ENCODE results near the gene RHOJ. TPM values are rescaled to one million over a fixed set of nuclear protein-coding genes. Genes with fewer than 3 reads are reported as not detected.

Gene RHOJ
- total and polyA plus RNA-seq, 8 donors, result 1.5 to 6.7 (median 3.2) TPM

GRCh38 chr14:63248211-63248610, 44.0 kb downstream of the RHOJ start:
- no peaks in the 10 kb centered on the region for H3K36me3 ChIP-seq
- no peaks in the 10 kb centered on the region for H3K4me1 ChIP-seq
- intact Hi-C loops (cut with DNase I), result no loop called here
- no peak for TF ChIP-seq CTCF (IDR thresholded peaks at IDR 0.05)
- H3K4me3 ChIP-seq, result no peak overlapping the region
- FAIRE-seq (peak; percentile 80), DNase-seq (no peak), ATAC-seq (peak in 1 of 4 donors; percentile 18)
- no peaks in the 10 kb centered on the region for H3K9me3 ChIP-seq
- H3K27ac ChIP-seq, result no peak overlapping the region
- 47 to 68% methylated on average over 1 of the region's 1 CpG for WGBS, 2 donors
- no peaks in the 10 kb centered on the region for H3K27me3 ChIP-seq

- 44 to 45% methylated on average over 2 of the region's 2 CpGs for WGBS, 2 donors
- Histone ChIP-seq H3K27me3 (no peaks in the 10 kb centered on the region), H3K27ac (no peak overlapping the region), H3K4me3 (no peak overlapping the region), H3K4me1 (no peaks in the 10 kb centered on the region), H3K9me3 (no peaks in the 10 kb centered on the region), H3K36me3 (no peaks in the 10 kb centered on the region)
- FAIRE-seq, result no peak
- intact Hi-C loops (cut with DNase I), result no loop called here
- no peak for TF ChIP-seq CTCF (IDR thresholded peaks at IDR 0.05)
- ATAC-seq, result no peak
- DNase-seq, result no peak
Observed at GRCh38 chr14:63249092-63249491, 44.8 kb downstream of the RHOJ start.

- Histone ChIP-seq H3K4me3 (no peak overlapping the region), H3K36me3 (no peaks in the 10 kb centered on the region), H3K4me1 (no peaks in the 10 kb centered on the region), H3K27me3 (no peaks in the 10 kb centered on the region), H3K9me3 (no peaks in the 10 kb centered on the region), H3K27ac (no peak overlapping the region)
- no peak for DNase-seq
- TF ChIP-seq CTCF (IDR thresholded peaks at IDR 0.05), result no peak
- WGBS, 2 donors, result 42 to 54% methylated on average over 4 of the region's 4 CpGs
- intact Hi-C loops (cut with DNase I), result no loop called here
- ATAC-seq, result no peak
- no peak for FAIRE-seq
Observed at GRCh38 chr14:63257299-63257698, 53.1 kb downstream of the RHOJ start.

GRCh38 chr14:63262446-63262845, 58.2 kb downstream of the RHOJ start:
- no peak for FAIRE-seq
- no peak for TF ChIP-seq CTCF (IDR thresholded peaks at IDR 0.05)
- WGBS, 2 donors, result 85 to 87% methylated on average over 2 of the region's 2 CpGs
- Histone ChIP-seq H3K9me3 (no peaks in the 10 kb centered on the region), H3K27me3 (no peaks in the 10 kb centered on the region), H3K4me1 (no peaks in the 10 kb centered on the region), H3K4me3 (no peak overlapping the region), H3K36me3 (no peaks in the 10 kb centered on the region), H3K27ac (no peak overlapping the region)
- ATAC-seq, result no peak
- no peak for DNase-seq
- intact Hi-C loops (cut with DNase I), result no loop called here

GRCh38 chr14:63266106-63266505, 61.9 kb downstream of the RHOJ start:
- no peak for FAIRE-seq
- no peak for ATAC-seq
- no peak for TF ChIP-seq CTCF (IDR thresholded peaks at IDR 0.05)
- no peaks in the 10 kb centered on the region for H3K4me1 ChIP-seq
- H3K4me3 ChIP-seq, result no peak overlapping the region
- DNase-seq, result no peak
- no peak overlapping the region for H3K27ac ChIP-seq
- WGBS, 2 donors, result 64 to 78% methylated on average over 1 of the region's 1 CpG
- no peaks in the 10 kb centered on the region for H3K27me3 ChIP-seq
- intact Hi-C loops (cut with DNase I), result no loop called here
- H3K36me3 ChIP-seq, result no peaks in the 10 kb centered on the region
- no peaks in the 10 kb centered on the region for H3K9me3 ChIP-seq

Measured in pancreas (tissue), 10 donors.